Measurements from ENCODE around the gene MEG3.

DNA sequence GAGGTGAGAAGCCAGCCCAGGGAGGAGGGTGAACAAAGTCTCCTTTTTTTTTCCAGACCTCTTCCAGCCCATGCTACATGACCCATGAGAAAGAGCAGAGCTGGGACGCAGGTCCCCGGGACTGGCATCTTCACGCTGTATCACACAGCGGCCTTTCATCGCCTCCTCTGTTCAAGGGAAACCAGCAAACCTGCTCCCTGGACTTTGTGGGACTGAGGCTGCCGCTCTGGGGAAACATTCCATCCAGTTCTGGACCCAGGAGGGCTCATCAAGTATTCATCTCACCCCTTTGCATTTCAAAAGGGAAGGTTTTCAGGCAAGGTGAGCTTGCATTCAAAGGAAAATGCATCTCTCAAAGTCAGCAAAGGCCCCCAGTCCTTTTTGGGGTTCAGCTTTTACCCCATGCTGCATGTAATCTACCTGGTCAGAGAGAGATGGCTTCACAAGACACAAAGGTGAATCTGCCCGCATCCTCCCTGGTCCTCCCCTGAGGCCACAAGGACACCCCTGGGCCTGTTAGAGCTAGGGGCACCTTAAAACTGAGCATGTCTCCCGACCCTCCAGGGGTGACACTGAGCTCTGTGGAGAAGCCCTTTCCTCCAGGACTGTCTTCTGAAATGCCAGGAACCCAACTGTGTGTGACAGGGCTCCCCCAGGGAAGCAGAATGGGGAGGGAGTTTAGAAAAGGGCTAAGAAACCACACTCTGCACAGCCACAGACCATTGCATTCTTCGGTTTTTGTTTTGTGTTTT, 21.2 kb upstream of the MEG3 start:
- TF ChIP-seq CTCF (IDR thresholded peaks at IDR 0.05), result no peak
- TF ChIP-seq POLR2A (IDR thresholded peaks at IDR 0.05), result no peak

All from lower leg skin (tissue), 3 donors.